Caco-2 (cell line): ENCODE measurements around the gene ARHGAP24. TPM values are rescaled to one million over a fixed set of nuclear protein-coding genes. Genes with fewer than 3 reads are reported as not detected.
"Not testable (repeated sequence)": the region's sequence is repeated elsewhere in the genome, so short reads cannot be mapped to it uniquely, and the experiment has no call there.

Source experiments
- BruUV-seq: library from RNA; stranded (reverse); fragments of 400-500 nt; replicated peaks from 2 replicates; lab custom pipeline; 2021; lab: Mats Ljungman, UMichigan
- CTCF ChIA-PET: fragments of 300-600 bp; sonication (Branson Sonifier 250); formaldehyde crosslinking; loops from one replicate; lab custom pipeline; 2022; ENCODE audit warnings: antibody characterized with exemption; lab: Charles Lee
- POLR2A ChIA-PET: fragments of 300-600 bp; sonication (Branson Sonifier 250); formaldehyde crosslinking; loops from one replicate; lab custom pipeline; 2022; ENCODE audit warnings: antibody characterized with exemption; lab: Charles Lee
- DNase-seq, 2 experiments: peaks; one replicate each; pipeline versions ENCODE4 v3.0.0 to v3.0.0-alpha.2; 2020 to 2022
- H3K27me3 ChIP-seq: replicated peaks from 2 replicates; pipeline ENCODE4 v1.6.0; 2011; ENCODE audit warnings: low read length; ENCODE audit not compliant: control insufficient read depth, insufficient read depth
- H3K36me3 ChIP-seq: 2 replicates; pipeline ENCODE4 v1.5.1; 2011; ENCODE audit warnings: low read length; ENCODE audit not compliant: control insufficient read depth, insufficient read depth
- H3K4me1 ChIP-seq: fragments of 250-450 bp; sonication (Bioruptor Pico); 2 replicates; pipeline ENCODE4 v1.5.1; 2020; ENCODE audit warnings: mild to moderate bottlenecking
- H3K4me3 ChIP-seq: 2 replicates; pipeline ENCODE4 v1.5.1; 2011; ENCODE audit warnings: low read depth, mild to moderate bottlenecking, control low read depth, low read length
- H3K9me3 ChIP-seq: fragments of 250-450 bp; sonication (Bioruptor Pico); 2 replicates; pipeline ENCODE4 v1.5.1; 2020; ENCODE audit warnings: mild to moderate bottlenecking, moderate library complexity
- H3K27ac Mint-ChIP-seq: one replicate; pipeline ENCODE4 v1.8.0; 2022; ENCODE audit warnings: mixed read lengths; ENCODE audit not compliant: unreplicated experiment
- H3K27me3 Mint-ChIP-seq: one replicate; pipeline ENCODE4 v1.8.0; 2022; ENCODE audit warnings: mixed read lengths; ENCODE audit not compliant: insufficient read depth, unreplicated experiment
- H3K36me3 Mint-ChIP-seq: one replicate; pipeline ENCODE4 v1.8.0; 2022; ENCODE audit warnings: mild to moderate bottlenecking, mixed read lengths; ENCODE audit not compliant: insufficient read depth, unreplicated experiment
- H3K4me1 Mint-ChIP-seq: one replicate; pipeline ENCODE4 v1.8.0; 2022; ENCODE audit warnings: low read depth, mixed read lengths; ENCODE audit not compliant: unreplicated experiment
- H3K4me3 Mint-ChIP-seq: one replicate; pipeline ENCODE4 v1.8.0; 2022; ENCODE audit warnings: mild to moderate bottlenecking, moderate library complexity, mixed read lengths; ENCODE audit not compliant: unreplicated experiment
- H3K9me3 Mint-ChIP-seq: one replicate; pipeline ENCODE4 v1.8.0; 2022; ENCODE audit warnings: mixed read lengths; ENCODE audit not compliant: unreplicated experiment
- intact Hi-C: fragments of 100-400 bp; cut with micrococcal nuclease; formaldehyde crosslinking; loops from one replicate; pipeline ENCODE4 v1.10.0; 2022; ENCODE audit not compliant: unreplicated experiment
- total RNA-seq: library from RNA; stranded (reverse); gene quantifications from 2 replicates; pipeline ENCODE4 v1.2.3, GENCODE V29; 2022
- TF ChIP-seq, protein P1 (sequence below), 2 experiments: fragments of 200-600 bp in 1 of 2; IDR thresholded peaks; 1 replicate in 1 of 2; 2 replicates in 1 of 2; pipeline versions ENCODE4 v1.5.1 to v1.8.0; 2011 to 2022; ENCODE audit warnings: antibody characterized with exemption in 1 of 2, control low read depth in 1 of 2, inconsistent platforms in 1 of 2, low read depth in 1 of 2, low read length in 1 of 2, mild to moderate bottlenecking in 1 of 2, moderate library complexity in 1 of 2; ENCODE audit not compliant: insufficient read depth in 1 of 2, severe bottlenecking in 1 of 2, unreplicated experiment in 1 of 2

The ARHGAP24 gene
- total RNA-seq, 1 experiment from 2014 or later, result 2.8 TPM

DNA sequence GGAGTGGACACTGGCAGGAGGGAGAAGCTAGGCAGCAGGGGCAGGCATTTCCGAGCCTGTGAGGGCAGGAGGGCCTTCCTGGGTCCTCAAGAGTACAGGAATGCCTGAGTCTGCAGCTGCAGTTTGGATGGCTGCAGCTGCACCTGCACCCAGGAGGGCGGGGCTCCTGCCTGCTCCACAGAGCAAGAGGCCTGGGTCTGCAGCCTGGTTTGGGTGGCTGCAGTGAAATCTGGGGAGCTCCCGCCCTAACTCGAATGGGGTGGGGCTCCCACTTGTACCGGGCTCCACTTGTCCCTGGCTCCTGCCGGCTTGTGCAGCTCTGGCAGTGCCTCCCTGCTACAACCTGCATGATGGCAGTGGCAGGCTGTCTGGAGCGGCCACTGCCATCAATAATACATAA, 436.0 kb downstream of the ARHGAP24 start:
- no peaks in the 10 kb centered on the region for H3K36me3 Mint-ChIP-seq
- POLR2A ChIA-PET, result no interaction called here

DNA sequence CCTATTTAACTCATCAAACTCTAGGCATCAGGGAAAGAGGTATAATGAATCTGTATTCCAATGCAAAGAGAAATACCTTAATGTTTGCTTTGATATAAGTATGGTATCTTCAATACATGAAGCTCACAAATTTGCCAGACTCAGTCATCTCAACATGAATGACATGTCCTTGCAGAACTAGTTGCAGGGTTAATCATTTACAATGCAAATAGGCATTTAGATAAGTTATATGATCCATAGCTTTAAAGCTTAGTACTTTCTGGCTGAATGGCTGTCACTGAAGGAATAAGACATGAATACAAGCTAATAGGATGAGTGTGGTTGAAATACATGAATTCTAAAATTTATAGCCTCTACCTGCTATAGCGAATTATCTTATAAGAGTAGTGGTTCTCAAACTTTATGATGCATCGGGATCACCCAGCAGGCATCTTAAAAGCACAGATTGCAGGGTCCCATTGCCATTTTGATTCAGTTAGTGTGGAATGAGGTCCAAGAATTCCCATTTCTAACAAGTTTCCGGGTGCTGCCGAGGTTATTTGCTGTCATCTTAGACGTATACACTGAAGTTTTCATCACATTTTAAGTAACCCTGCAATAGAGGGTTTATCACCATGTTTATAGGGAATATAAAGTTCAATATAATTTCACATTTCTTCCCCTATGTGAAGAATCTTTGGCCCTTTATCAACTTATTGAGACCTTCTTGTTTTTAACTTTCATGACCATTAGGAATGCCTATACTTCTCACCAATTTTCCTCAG, 439.2 kb downstream of the ARHGAP24 start:
- H3K27ac Mint-ChIP-seq, result no peak overlapping the region
- Histone ChIP-seq H3K9me3 (no peaks in the 10 kb centered on the region), H3K4me1 (peaks cover 18% of the 10 kb centered on the region), H3K36me3 (no peaks in the 10 kb centered on the region), H3K4me3 (no peak overlapping the region), H3K27me3 (no peaks in the 10 kb centered on the region)
- no peaks in the 10 kb centered on the region for H3K36me3 Mint-ChIP-seq
- BruUV-seq, result no TSS peak
- no peaks in the 10 kb centered on the region for H3K27me3 Mint-ChIP-seq
- peaks cover 15% of the 10 kb centered on the region for H3K4me1 Mint-ChIP-seq
- H3K9me3 Mint-ChIP-seq, result no peaks in the 10 kb centered on the region
- intact Hi-C loops, result no loop called here
- POLR2A ChIA-PET, result no interaction called here
- peak in 1 of 2 experiments; percentile 6 for DNase-seq
- no peak overlapping the region for H3K4me3 Mint-ChIP-seq
- CTCF ChIA-PET, result no interaction called here
- TF ChIP-seq, protein P1, sequence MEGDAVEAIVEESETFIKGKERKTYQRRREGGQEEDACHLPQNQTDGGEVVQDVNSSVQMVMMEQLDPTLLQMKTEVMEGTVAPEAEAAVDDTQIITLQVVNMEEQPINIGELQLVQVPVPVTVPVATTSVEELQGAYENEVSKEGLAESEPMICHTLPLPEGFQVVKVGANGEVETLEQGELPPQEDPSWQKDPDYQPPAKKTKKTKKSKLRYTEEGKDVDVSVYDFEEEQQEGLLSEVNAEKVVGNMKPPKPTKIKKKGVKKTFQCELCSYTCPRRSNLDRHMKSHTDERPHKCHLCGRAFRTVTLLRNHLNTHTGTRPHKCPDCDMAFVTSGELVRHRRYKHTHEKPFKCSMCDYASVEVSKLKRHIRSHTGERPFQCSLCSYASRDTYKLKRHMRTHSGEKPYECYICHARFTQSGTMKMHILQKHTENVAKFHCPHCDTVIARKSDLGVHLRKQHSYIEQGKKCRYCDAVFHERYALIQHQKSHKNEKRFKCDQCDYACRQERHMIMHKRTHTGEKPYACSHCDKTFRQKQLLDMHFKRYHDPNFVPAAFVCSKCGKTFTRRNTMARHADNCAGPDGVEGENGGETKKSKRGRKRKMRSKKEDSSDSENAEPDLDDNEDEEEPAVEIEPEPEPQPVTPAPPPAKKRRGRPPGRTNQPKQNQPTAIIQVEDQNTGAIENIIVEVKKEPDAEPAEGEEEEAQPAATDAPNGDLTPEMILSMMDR (IDR thresholded peaks at IDR 0.05; ENCODE audit: insufficient read depth in 1 of 2, low read depth in 1 of 2, low read length in 1 of 2, severe bottlenecking in 1 of 2, unreplicated experiment in 1 of 2), result no peak

More for the DNA sequence above, 436.0 kb downstream of the ARHGAP24 start:
- H3K27me3 ChIP-seq, result no peaks in the 10 kb centered on the region
- no peak overlapping the region for H3K27ac Mint-ChIP-seq
- TF ChIP-seq, protein P1 (IDR thresholded peaks at IDR 0.05; ENCODE audit: insufficient read depth in 1 of 2, low read depth in 1 of 2, low read length in 1 of 2, severe bottlenecking in 1 of 2, unreplicated experiment in 1 of 2), result no peak
- intact Hi-C loops, result no loop called here
- peaks cover 15% of the 10 kb centered on the region for H3K4me1 Mint-ChIP-seq
- H3K27me3 Mint-ChIP-seq, result no peaks in the 10 kb centered on the region
- BruUV-seq, result no TSS peak
- no peak overlapping the region for H3K4me3 Mint-ChIP-seq
- CTCF ChIA-PET, result no interaction called here
- peaks cover 18% of the 10 kb centered on the region for H3K4me1 ChIP-seq
- DNase-seq, result no peak
- no peaks in the 10 kb centered on the region for H3K36me3 ChIP-seq
- no peaks in the 10 kb centered on the region for H3K9me3 ChIP-seq
- H3K9me3 Mint-ChIP-seq, result no peaks in the 10 kb centered on the region
- no peak overlapping the region for H3K4me3 ChIP-seq

DNA sequence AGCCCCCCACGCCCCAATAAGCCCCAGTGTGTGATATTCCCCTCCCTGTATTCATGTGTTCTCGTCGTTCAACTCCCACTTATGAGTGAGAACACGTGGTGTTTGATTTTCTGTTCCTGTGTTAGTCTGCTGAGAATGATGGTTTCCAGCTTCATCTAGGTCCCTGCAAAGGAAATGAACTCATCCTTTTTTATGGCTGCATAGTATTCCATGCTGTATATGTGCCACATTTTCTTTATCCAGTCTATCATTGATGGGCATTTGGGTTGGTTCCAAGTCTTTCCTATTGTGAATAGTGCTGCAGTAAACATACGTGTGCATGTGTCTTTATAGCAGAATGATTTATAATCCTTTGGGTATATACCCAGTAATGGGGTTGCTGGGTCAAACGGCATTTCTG, 440.6 kb downstream of the ARHGAP24 start:
- DNase-seq, H3K4me3 ChIP-seq, H3K36me3 Mint-ChIP-seq, H3K27ac Mint-ChIP-seq, BruUV-seq, H3K9me3 ChIP-seq, POLR2A ChIA-PET, H3K36me3 ChIP-seq, H3K27me3 Mint-ChIP-seq, H3K9me3 Mint-ChIP-seq, CTCF ChIA-PET, H3K27me3 ChIP-seq, intact Hi-C loops, H3K4me1 Mint-ChIP-seq, H3K4me3 Mint-ChIP-seq: not testable (repeated sequence)
- peaks cover 18% of the 10 kb centered on the region for H3K4me1 ChIP-seq
